Measurements from ENCODE around the gene SPTLC3. TPM values are rescaled to one million over a fixed set of nuclear protein-coding genes. Genes with fewer than 3 reads are reported as not detected.

SPTLC3 gene
- polyA plus RNA-seq, 1 of the 3 experiments (the other 2 are of a cell fraction) = 0.02 TPM

DNA sequence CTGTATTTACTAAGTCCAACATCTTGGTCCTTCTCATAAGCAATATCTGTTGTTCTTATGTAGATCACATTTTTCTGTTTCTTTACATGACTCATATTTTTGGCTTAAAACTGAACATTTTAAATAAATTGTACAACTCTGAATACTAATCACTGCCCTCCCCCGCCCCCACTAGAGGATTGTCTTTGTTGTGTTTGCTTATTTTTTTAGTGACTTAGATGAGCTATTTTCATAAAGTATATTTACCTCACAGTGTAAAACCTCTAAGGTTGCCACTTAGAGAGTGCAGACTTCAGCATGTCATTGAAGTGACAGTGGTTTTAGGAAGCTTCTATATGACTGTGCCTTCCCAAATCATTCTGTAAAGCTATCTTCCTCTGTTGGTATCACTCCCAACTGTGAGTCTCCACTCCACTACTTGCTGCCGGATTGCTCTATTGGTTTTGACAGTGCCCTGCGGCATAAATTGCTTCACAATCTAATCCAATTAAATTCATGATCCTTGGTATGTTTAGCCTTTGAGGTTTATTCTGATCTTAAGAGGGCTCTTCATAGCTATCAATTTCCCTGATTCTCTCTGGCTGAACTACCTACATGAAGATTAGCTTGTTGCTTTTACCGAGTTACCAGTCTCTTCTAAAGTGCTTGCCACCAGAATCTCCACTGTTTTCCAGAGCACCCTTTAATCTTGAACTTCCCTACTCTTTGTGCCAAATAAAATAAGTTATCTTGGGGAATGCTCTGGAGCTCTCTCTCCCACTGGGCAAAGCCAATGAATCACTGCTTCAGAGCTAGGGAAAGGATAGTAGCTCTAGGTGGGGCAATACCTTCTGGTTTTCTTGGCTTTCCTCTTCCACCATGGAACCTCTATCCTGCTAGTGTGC lies 33.0 kb downstream of the SPTLC3 start:
- H3K27me3 ChIP-seq (ENCODE audit: insufficient read depth) = no peaks in the 10 kb centered on the region
- no peak overlapping the region for H2AFZ ChIP-seq (ENCODE audit: low read depth)
- ChIA-PET POLR2A (interaction anchor here (0.6 kb wide), 1 partner anchor 1364 kb away, joined by 6 read pairs; no protein-coding TSS in a partner anchor), CTCF (no interaction called here)
- H3K4me1 ChIP-seq (ENCODE audit: control insufficient read depth in 1 of 2, insufficient read depth in 2 of 2, low read depth in 1 of 2, low read length in 1 of 2) = no peaks in the 10 kb centered on the region
- no peaks in the 10 kb centered on the region for H3K79me2 ChIP-seq (ENCODE audit: insufficient read depth)
- no peaks in the 10 kb centered on the region for H3K36me3 ChIP-seq (replicated peaks in 1 of 2; ENCODE audit: control insufficient read depth in 1 of 2, insufficient read depth in 2 of 2, low read length in 1 of 2)
- H3K9me2 ChIP-seq = 0 out of 2 replicates have a peak, but pooled peaks cover 3% of the 10 kb centered on the region
- H3K27ac ChIP-seq (ENCODE audit: low read depth in 2 of 2, low read length in 1 of 2) = no peak overlapping the region
- H3K9me3 ChIP-seq = no peaks in the 10 kb centered on the region
- no peak overlapping the region for H3K4me3 ChIP-seq (ENCODE audit: low read depth in 2 of 2, low read length in 1 of 2)
- H3K9ac ChIP-seq = no peak overlapping the region
- H3K4me2 ChIP-seq = no peak overlapping the region
- DNase-seq = no peak
- H4K20me1 ChIP-seq (ENCODE audit: insufficient read depth) = no peaks in the 10 kb centered on the region
- 15% methylated on average over 4 of the region's 4 CpGs for WGBS (ENCODE audit: low lambda C conversion rate)
- TF ChIP-seq YY1 (IDR thresholded peaks at IDR 0.05; ENCODE audit: low read depth) = no peak
- no peak for TF ChIP-seq GABPA (IDR thresholded peaks at IDR 0.05; ENCODE audit: low read depth)
- TF ChIP-seq FOSL2 (IDR thresholded peaks at IDR 0.05; ENCODE audit: borderline replicate concordance, low read depth) = no peak
- TF ChIP-seq, protein P1, sequence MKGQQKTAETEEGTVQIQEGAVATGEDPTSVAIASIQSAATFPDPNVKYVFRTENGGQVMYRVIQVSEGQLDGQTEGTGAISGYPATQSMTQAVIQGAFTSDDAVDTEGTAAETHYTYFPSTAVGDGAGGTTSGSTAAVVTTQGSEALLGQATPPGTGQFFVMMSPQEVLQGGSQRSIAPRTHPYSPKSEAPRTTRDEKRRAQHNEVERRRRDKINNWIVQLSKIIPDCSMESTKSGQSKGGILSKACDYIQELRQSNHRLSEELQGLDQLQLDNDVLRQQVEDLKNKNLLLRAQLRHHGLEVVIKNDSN (IDR thresholded peaks at IDR 0.05; ENCODE audit: borderline replicate concordance, low read depth) = no peak
- TF ChIP-seq, protein P2, sequence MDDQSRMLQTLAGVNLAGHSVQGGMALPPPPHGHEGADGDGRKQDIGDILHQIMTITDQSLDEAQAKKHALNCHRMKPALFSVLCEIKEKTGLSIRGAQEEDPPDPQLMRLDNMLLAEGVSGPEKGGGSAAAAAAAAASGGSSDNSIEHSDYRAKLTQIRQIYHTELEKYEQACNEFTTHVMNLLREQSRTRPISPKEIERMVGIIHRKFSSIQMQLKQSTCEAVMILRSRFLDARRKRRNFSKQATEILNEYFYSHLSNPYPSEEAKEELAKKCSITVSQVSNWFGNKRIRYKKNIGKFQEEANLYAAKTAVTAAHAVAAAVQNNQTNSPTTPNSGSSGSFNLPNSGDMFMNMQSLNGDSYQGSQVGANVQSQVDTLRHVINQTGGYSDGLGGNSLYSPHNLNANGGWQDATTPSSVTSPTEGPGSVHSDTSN (IDR thresholded peaks at IDR 0.05) = no peak
- no peak for TF ChIP-seq POLR2AphosphoS5 (IDR thresholded peaks at IDR 0.05; ENCODE audit: low read depth, low read length)
- TF ChIP-seq EP300 (IDR thresholded peaks at IDR 0.05; ENCODE audit: borderline replicate concordance in 1 of 2, low read depth in 1 of 2, low read length in 1 of 2) = no peak
- TF ChIP-seq JUND (IDR thresholded peaks at IDR 0.05) = no peak
- no peak for TF ChIP-seq GATA2 (CRISPR knock-in tag; IDR thresholded peaks at IDR 0.05)
- no peak for TF ChIP-seq RFX5 (IDR thresholded peaks at IDR 0.05; ENCODE audit: low read length)
- TF ChIP-seq TCF12 (IDR thresholded peaks at IDR 0.05) = no peak
- no peaks in the 10 kb centered on the region for H3F3A ChIP-seq (replicated peaks; ENCODE audit: insufficient read depth)

DNA sequence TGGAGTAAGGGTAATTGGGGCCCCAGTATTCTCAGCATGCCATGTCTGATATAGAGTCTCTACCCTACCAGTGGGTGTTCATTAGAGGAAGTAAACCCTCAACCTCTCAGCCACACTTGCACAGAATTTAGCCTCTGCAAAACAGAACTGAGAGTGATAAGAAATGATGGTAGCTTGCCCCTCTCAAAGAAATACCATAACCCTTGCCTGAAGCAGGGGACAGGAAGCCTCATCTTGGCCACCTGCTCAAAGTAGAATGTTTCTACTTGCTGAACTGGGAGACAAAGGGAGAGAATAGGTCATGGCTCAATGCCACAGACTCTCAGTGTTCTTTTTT lies 33.7 kb downstream of the SPTLC3 start:
- no peaks in the 10 kb centered on the region for H3K79me2 ChIP-seq (ENCODE audit: insufficient read depth)
- no peaks in the 10 kb centered on the region for H4K20me1 ChIP-seq (ENCODE audit: insufficient read depth)
- H3K4me1 ChIP-seq (ENCODE audit: control insufficient read depth in 1 of 2, insufficient read depth in 2 of 2, low read depth in 1 of 2, low read length in 1 of 2) = no peaks in the 10 kb centered on the region
- H3K4me3 ChIP-seq (ENCODE audit: low read depth in 2 of 2, low read length in 1 of 2) = no peak overlapping the region
- no peaks in the 10 kb centered on the region for H3F3A ChIP-seq (replicated peaks; ENCODE audit: insufficient read depth)
- no peaks in the 10 kb centered on the region for H3K36me3 ChIP-seq (replicated peaks in 1 of 2; ENCODE audit: control insufficient read depth in 1 of 2, insufficient read depth in 2 of 2, low read length in 1 of 2)
- no peak overlapping the region for H3K9ac ChIP-seq
- ChIA-PET CTCF (no interaction called here), POLR2A (interaction anchor here (0.6 kb wide), 1 partner anchor 1364 kb away, joined by 6 read pairs; no protein-coding TSS in a partner anchor)
- no peak overlapping the region for H2AFZ ChIP-seq (ENCODE audit: low read depth)
- H3K9me3 ChIP-seq = no peaks in the 10 kb centered on the region
- H3K9me2 ChIP-seq = 0 out of 2 replicates have a peak, but pooled peaks cover 3% of the 10 kb centered on the region
- no peak overlapping the region for H3K4me2 ChIP-seq
- DNase-seq = no peak
- no peaks in the 10 kb centered on the region for H3K27me3 ChIP-seq (ENCODE audit: insufficient read depth)
- TF ChIP-seq, protein P3, sequence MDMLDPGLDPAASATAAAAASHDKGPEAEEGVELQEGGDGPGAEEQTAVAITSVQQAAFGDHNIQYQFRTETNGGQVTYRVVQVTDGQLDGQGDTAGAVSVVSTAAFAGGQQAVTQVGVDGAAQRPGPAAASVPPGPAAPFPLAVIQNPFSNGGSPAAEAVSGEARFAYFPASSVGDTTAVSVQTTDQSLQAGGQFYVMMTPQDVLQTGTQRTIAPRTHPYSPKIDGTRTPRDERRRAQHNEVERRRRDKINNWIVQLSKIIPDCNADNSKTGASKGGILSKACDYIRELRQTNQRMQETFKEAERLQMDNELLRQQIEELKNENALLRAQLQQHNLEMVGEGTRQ (IDR thresholded peaks at IDR 0.05; ENCODE audit: borderline replicate concordance, low read depth, low read length) = no peak
- TF ChIP-seq TAF1 (IDR thresholded peaks at IDR 0.05; ENCODE audit: borderline replicate concordance, low read depth, low read length) (no peak), FOXJ3 (CRISPR knock-in tag; IDR thresholded peaks at IDR 0.05) (no peak), SIN3A (IDR thresholded peaks at IDR 0.05; ENCODE audit: borderline replicate concordance, low read depth, low read length) (no peak), RFX5 (IDR thresholded peaks at IDR 0.05; ENCODE audit: low read length) (no peak), FOSL2 (IDR thresholded peaks at IDR 0.05; ENCODE audit: borderline replicate concordance, low read depth) (no peak), YY1 (IDR thresholded peaks at IDR 0.05; ENCODE audit: low read depth) (no peak), JUND (IDR thresholded peaks at IDR 0.05) (no peak), GATA2 (CRISPR knock-in tag; IDR thresholded peaks at IDR 0.05) (no peak), POLR2AphosphoS5 (IDR thresholded peaks at IDR 0.05; ENCODE audit: low read depth, low read length) (no peak), EP300 (IDR thresholded peaks at IDR 0.05; ENCODE audit: borderline replicate concordance in 1 of 2, low read depth in 1 of 2, low read length in 1 of 2) (no peak)
- TF ChIP-seq, protein P4, sequence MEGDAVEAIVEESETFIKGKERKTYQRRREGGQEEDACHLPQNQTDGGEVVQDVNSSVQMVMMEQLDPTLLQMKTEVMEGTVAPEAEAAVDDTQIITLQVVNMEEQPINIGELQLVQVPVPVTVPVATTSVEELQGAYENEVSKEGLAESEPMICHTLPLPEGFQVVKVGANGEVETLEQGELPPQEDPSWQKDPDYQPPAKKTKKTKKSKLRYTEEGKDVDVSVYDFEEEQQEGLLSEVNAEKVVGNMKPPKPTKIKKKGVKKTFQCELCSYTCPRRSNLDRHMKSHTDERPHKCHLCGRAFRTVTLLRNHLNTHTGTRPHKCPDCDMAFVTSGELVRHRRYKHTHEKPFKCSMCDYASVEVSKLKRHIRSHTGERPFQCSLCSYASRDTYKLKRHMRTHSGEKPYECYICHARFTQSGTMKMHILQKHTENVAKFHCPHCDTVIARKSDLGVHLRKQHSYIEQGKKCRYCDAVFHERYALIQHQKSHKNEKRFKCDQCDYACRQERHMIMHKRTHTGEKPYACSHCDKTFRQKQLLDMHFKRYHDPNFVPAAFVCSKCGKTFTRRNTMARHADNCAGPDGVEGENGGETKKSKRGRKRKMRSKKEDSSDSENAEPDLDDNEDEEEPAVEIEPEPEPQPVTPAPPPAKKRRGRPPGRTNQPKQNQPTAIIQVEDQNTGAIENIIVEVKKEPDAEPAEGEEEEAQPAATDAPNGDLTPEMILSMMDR (IDR thresholded peaks at IDR 0.05) = no peak
- TF ChIP-seq, protein P5, sequence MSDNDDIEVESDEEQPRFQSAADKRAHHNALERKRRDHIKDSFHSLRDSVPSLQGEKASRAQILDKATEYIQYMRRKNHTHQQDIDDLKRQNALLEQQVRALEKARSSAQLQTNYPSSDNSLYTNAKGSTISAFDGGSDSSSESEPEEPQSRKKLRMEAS (IDR thresholded peaks at IDR 0.05; ENCODE audit: low read depth) = no peak
- TF ChIP-seq, protein P1 (IDR thresholded peaks at IDR 0.05; ENCODE audit: borderline replicate concordance, low read depth) = no peak
- TF ChIP-seq, protein P2 (IDR thresholded peaks at IDR 0.05) = no peak
- H3K27ac ChIP-seq (ENCODE audit: low read depth in 2 of 2, low read length in 1 of 2) = no peak overlapping the region

Measured in SK-N-SH (cell line).